Type B pancreatic cell (in vitro differentiated cells): Measurements from ENCODE around the gene SENP6. TPM values are rescaled to one million over a fixed set of nuclear protein-coding genes. Genes with fewer than 3 reads are reported as not detected.

Experiments used
- DNase-seq: peaks from one replicate; pipeline ENCODE4 v3.0.0; 2021; ENCODE audit warnings: mixed read lengths; ENCODE audit not compliant: unreplicated experiment; ENCODE audit errors: extremely low spot score
- H3K27ac Mint-ChIP-seq: 2 replicates; pipeline ENCODE4 v1.8.0; 2021; ENCODE audit warnings: mild to moderate bottlenecking, mixed read lengths
- H3K27me3 Mint-ChIP-seq: 2 replicates; pipeline ENCODE4 v1.8.0; 2021; ENCODE audit warnings: mixed read lengths
- H3K36me3 Mint-ChIP-seq: 2 replicates; pipeline ENCODE4 v1.8.0; 2021; ENCODE audit warnings: mixed read lengths
- H3K4me1 Mint-ChIP-seq: one replicate; pipeline ENCODE4 v1.8.0; 2021; ENCODE audit warnings: mixed read lengths; ENCODE audit not compliant: unreplicated experiment
- H3K4me3 Mint-ChIP-seq: 2 replicates; pipeline ENCODE4 v1.8.0; 2021; ENCODE audit warnings: mild to moderate bottlenecking, mixed read lengths
- H3K9me3 Mint-ChIP-seq: 2 replicates; pipeline ENCODE4 v1.8.0; 2021; ENCODE audit warnings: mixed read lengths
- total RNA-seq: library from RNA; stranded (reverse); gene quantifications from 2 replicates; pipeline ENCODE4 v1.2.1, GENCODE V29; 2021; ENCODE audit warnings: low replicate concordance
- TF ChIP-seq, protein P1 (sequence below): fragments of 200-600 bp; sonication (generic); conservative IDR thresholded peaks from 2 replicates; pipeline ENCODE4 v1.5.0; 2021; ENCODE audit warnings: antibody characterized with exemption, mild to moderate bottlenecking

SENP6 gene
- total RNA-seq, 1 donor from 2014 or later = 104 TPM

DNA sequence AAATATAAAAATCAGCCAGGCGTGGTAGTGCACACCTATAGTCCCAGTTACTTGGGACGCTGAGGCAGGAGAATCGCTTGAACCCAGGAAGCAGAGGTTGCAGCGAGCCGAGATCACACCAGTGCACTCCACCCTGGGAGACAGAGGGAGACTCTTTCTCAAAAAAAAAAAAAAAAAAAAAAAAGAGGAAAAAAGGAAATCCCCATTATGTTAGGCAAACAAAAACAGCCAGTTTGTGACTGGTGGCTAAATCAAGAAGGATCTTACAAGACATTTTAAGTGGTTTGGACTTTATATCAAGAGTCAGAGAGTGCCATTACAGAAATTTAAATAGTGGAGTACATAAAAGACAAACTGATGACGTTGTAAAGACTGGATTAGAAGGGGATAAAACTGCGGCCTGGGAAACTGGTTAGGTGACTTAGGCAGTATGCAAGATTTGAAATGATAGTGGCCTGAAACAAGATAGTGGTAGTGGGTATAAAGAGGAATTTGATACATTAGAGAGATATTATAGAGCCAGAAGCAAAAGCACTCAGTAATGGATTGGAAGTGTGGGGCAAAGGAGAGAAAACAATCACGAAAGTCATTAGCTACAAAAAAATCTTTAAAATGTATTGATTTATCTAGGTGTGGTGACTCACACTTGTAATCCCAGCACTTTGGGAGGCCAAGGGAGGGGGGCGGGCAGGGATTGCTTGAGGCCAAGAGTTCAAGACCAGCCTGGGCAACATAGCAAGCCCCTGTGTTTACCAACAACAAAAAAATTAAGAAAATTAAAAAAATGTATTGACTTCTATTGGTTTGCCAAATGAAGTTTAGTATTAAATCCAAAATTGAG is 145.7 kb downstream of the SENP6 start:
- no peaks in the 10 kb centered on the region for H3K9me3 Mint-ChIP-seq
- peak overlapping the region; percentile 87 for H3K27ac Mint-ChIP-seq
- H3K27me3 Mint-ChIP-seq = no peaks in the 10 kb centered on the region
- peaks cover 4% of the 10 kb centered on the region for H3K36me3 Mint-ChIP-seq
- DNase-seq = no peak
- TF ChIP-seq, protein P1, sequence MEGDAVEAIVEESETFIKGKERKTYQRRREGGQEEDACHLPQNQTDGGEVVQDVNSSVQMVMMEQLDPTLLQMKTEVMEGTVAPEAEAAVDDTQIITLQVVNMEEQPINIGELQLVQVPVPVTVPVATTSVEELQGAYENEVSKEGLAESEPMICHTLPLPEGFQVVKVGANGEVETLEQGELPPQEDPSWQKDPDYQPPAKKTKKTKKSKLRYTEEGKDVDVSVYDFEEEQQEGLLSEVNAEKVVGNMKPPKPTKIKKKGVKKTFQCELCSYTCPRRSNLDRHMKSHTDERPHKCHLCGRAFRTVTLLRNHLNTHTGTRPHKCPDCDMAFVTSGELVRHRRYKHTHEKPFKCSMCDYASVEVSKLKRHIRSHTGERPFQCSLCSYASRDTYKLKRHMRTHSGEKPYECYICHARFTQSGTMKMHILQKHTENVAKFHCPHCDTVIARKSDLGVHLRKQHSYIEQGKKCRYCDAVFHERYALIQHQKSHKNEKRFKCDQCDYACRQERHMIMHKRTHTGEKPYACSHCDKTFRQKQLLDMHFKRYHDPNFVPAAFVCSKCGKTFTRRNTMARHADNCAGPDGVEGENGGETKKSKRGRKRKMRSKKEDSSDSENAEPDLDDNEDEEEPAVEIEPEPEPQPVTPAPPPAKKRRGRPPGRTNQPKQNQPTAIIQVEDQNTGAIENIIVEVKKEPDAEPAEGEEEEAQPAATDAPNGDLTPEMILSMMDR = no peak
- peak overlapping the region; percentile 83 for H3K4me3 Mint-ChIP-seq
- H3K4me1 Mint-ChIP-seq = peaks cover 20% of the 10 kb centered on the region

DNA sequence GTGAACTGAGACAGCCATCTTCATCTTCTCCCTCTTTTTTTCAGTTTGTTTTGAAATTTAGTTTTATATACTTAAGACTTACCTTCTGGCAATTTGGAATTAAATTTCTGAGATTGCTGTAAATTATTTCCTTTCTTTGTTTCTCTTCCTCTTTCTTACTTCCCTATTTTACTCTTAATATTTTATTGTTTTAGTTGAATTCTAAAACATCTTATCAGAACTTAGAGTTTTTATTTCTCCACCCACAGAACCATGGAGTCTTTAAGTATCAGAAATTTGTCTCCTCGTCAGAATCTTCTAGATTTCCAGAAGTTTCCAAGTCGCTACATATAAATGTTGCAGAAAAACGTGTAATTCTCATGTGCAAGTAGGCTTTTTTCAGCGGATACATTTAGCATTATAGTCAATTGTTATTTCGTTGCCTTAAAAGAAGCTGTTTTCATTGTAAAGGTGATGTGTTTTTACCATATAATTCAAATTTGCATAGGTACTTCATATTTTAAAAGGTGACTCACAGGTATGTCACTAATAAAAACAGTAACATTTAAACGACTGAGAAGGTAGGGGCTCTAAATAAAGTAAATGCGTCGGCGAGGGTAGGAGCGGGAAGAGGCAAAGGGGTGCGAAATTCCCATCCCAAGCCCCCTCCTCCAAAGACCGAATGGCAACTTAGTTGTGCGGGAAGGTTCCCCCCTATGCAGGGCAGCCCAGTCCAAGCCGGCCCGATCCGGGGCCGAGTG is 146.5 kb downstream of the SENP6 start:
- TF ChIP-seq, protein P1 = no peak
- Mint-ChIP-seq H3K27me3 (no peaks in the 10 kb centered on the region), H3K4me1 (peaks cover 28% of the 10 kb centered on the region), H3K4me3 (peak overlapping the region; percentile 94), H3K27ac (peak overlapping the region; percentile 93), H3K36me3 (peaks cover 4% of the 10 kb centered on the region), H3K9me3 (no peaks in the 10 kb centered on the region)
- no peak for DNase-seq

DNA sequence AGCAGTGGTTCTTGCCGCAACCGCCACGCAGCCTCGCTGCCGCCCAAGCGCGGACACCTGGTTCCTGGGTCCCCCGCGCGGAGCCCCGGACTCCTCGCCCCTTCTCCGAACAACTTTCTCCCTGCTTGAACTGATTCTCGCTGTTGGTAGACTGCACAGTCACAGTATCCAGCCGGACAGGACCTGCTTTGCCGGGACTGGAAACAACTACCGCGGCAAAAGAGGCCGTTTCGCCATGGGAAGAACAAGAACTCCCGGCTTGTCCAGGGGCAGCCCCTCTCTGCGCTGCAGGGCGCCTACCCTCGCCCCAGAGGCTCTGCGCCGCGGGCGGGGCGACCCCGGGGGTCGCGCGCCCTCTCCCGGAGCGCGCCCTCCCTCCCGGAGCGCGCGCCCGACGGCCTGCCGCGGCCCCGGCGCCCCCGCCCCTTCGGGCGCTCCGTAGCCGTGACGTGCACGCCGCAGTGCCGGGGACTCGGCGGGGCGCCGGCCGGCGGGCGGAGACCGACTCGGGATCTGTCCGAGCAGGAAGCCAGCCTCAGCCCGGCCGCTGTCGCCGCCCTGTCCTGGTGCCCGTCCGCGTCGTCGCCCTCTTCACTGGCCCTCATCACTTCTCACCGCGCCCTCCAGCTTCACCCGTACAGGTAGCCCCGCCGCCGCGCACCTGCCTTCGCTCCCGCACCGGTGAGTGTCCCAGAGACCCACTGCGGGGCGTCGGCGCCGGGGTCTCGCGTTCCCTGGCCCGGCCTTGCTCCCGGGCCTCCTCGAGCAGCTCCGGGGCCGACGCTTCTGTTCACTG is 147.3 kb downstream of the SENP6 start, which contains the start of gene MYO6:
TSS of gene MYO6 (plus strand) at position 497 of the 796 bp plus-strand sequence. CDS start 68,309 bp downstream, outside the sequence.
- TF ChIP-seq, protein P1 = no peak
- H3K27me3 Mint-ChIP-seq = no peaks in the 10 kb centered on the region
- no peaks in the 10 kb centered on the region for H3K9me3 Mint-ChIP-seq
- H3K36me3 Mint-ChIP-seq = peaks cover 4% of the 10 kb centered on the region
- DNase-seq = peak; percentile 83
- H3K4me1 Mint-ChIP-seq = peaks cover 28% of the 10 kb centered on the region
- H3K27ac Mint-ChIP-seq = peak within 1 kb of the TSS; percentile 94
- H3K4me3 Mint-ChIP-seq = peak within 1 kb of the TSS; percentile 97

DNA sequence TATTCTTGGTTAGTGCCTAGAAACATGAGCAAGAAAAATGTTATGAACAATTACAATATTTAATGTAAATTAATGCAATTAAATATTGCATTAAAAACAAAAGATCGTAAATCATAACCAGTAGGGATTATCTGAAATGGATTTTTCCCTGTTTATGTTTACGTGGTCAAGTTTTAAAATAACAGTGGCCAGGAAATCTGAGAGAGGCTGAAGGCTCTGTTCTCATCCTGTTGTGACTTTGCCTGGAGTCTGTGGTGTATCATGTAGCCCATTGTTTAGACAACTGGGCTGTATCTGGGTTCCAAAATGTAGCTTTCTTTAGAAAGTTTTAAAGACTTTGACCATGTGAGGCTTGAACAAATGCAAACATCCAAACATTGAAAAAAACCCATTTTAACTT is 149.8 kb downstream of the SENP6 start:
- no peaks in the 10 kb centered on the region for H3K27me3 Mint-ChIP-seq
- TF ChIP-seq, protein P1 = no peak
- H3K27ac Mint-ChIP-seq = peak overlapping the region; percentile 94
- no peak for DNase-seq
- H3K4me3 Mint-ChIP-seq = peak overlapping the region; percentile 71
- peaks cover 4% of the 10 kb centered on the region for H3K36me3 Mint-ChIP-seq
- no peaks in the 10 kb centered on the region for H3K9me3 Mint-ChIP-seq
- peaks cover 28% of the 10 kb centered on the region for H3K4me1 Mint-ChIP-seq

DNA sequence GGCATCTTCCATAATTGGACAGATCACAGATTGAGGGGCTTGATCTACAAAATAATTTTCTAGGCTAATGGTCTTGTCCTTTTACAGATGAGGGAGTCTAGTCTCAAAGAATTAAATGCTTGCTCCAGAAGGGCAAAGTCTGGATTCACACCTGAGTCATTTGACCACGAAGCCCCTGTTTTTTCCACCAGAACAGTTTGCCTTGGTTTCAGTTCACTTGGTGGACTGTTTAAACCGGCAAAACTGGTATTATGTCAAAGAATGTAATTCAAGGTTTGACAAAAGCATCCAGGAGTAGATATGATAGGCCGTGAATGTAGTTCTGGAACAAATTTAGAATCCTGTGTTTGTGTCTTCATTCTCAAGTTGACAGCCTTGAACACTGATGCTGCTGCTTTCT is 150.7 kb downstream of the SENP6 start:
- Mint-ChIP-seq H3K27me3 (no peaks in the 10 kb centered on the region), H3K27ac (peak overlapping the region; percentile 90), H3K9me3 (no peaks in the 10 kb centered on the region), H3K36me3 (peaks cover 6% of the 10 kb centered on the region), H3K4me1 (peaks cover 28% of the 10 kb centered on the region), H3K4me3 (peak overlapping the region; percentile 79)
- DNase-seq = no peak
- TF ChIP-seq, protein P1 = no peak
